AG04449 (cell line): ENCODE measurements around the gene FADS1.
A peak's percentile ranks its signal among the peaks of the same experiment; 100 is the strongest.

ENCODE experiments used
- CTCF ChIA-PET: fragments of 350-600 bp; formaldehyde crosslinking; extraction: SDS; loops from one replicate; lab custom pipeline; 2021; ENCODE audit warnings: antibody characterized with exemption; lab: Yijun Ruan, JAX
- POLR2A ChIA-PET: fragments of 400-600, 350-600 bp; formaldehyde crosslinking; extraction: SDS; loops from one replicate; lab custom pipeline; 2020; ENCODE audit warnings: antibody characterized with exemption, inconsistent platforms; lab: Yijun Ruan, JAX
- DNase-seq: peaks from one replicate; pipeline ENCODE4 v3.0.0-alpha.2; 2010; ENCODE audit warnings: low read depth, low spot score
- H3K4me3 ChIP-seq: 2 replicates; pipeline ENCODE4 v1.5.1; 2011; ENCODE audit warnings: low read depth, mild to moderate bottlenecking, control low read depth, low read length
- CTCF ChIP-seq: IDR thresholded peaks from one replicate; pipeline ENCODE4 v1.5.1; 2011; ENCODE audit warnings: mild to moderate bottlenecking, moderate library complexity, low read length, control low read depth, inconsistent platforms; ENCODE audit not compliant: insufficient read depth; ENCODE audit errors: missing control alignments

The FADS1 gene

DNA sequence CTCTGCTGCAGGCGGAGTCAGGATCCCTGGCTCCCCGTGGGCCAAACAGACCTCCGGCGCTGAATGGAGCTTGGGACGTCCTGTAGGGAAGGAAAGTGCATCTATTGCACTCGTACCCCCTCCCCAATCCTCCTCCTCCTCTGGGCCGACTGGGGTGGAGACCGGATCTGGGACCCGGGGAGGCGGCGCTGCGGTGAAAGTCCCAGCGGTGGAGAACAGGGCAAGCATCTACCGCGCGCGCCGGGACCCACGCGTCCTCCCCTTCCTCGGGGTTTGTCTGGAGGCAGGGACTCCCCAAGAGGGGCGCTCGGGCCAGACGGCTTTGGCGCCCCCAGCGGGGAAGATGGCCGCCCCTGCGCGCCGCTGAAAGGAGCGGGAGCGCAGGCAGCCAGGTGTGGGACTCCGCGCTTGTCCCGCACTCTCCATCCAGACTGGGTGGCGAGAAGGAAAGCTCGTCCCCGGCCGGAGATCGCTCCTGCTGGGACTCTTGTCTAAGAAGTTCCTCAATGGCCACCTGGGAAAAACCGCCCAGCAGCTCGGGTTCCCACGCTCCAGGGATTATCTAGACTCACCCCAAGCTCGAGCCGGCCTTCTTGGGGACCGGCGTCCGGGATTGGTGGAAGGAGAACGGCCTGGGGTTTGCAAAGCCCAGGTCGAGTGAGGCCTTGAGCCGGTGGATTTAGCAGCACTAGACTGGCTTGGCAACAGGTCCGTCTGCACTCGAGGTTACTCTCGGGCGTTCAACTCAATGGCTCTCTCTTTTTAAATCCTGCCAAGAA is 12.0 kb upstream of the FADS1 start:
- POLR2A ChIA-PET = interaction anchor here (1.2 to 2.1 kb wide), 3 partner anchors 10 to 32 kb away, joined by 3 to 14 read pairs (median 7); no protein-coding TSS in a partner anchor
- DNase-seq = no peak
- H3K4me3 ChIP-seq = peak overlapping the region; percentile 84
- CTCF ChIA-PET = interaction anchor here (0.7 to 6.0 kb wide), 19 partner anchors 9 to 279 kb away, joined by 3 to 58 read pairs (median 5); partner anchors contain the start of gene FADS1
- peak; percentile 72 for TF ChIP-seq CTCF

DNA sequence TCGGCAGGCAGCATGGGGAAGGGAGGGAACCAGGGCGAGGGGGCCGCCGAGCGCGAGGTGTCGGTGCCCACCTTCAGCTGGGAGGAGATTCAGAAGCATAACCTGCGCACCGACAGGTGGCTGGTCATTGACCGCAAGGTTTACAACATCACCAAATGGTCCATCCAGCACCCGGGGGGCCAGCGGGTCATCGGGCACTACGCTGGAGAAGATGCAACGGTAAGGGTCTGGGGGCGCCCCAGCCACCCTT is 11.5 kb upstream of the FADS1 start:
- peak overlapping the region; percentile 84 for H3K4me3 ChIP-seq
- DNase-seq = no peak
- POLR2A ChIA-PET = interaction anchor here (0.7 to 2.1 kb wide), 6 partner anchors 10 to 711 kb away, joined by 3 to 14 read pairs (median 3); partner anchors contain the start of gene BEST1
- no peak for TF ChIP-seq CTCF
- CTCF ChIA-PET = interaction anchor here (0.7 to 6.0 kb wide), 13 partner anchors 8 to 280 kb away, joined by 3 to 58 read pairs (median 5); partner anchors contain the start of gene FADS1

DNA sequence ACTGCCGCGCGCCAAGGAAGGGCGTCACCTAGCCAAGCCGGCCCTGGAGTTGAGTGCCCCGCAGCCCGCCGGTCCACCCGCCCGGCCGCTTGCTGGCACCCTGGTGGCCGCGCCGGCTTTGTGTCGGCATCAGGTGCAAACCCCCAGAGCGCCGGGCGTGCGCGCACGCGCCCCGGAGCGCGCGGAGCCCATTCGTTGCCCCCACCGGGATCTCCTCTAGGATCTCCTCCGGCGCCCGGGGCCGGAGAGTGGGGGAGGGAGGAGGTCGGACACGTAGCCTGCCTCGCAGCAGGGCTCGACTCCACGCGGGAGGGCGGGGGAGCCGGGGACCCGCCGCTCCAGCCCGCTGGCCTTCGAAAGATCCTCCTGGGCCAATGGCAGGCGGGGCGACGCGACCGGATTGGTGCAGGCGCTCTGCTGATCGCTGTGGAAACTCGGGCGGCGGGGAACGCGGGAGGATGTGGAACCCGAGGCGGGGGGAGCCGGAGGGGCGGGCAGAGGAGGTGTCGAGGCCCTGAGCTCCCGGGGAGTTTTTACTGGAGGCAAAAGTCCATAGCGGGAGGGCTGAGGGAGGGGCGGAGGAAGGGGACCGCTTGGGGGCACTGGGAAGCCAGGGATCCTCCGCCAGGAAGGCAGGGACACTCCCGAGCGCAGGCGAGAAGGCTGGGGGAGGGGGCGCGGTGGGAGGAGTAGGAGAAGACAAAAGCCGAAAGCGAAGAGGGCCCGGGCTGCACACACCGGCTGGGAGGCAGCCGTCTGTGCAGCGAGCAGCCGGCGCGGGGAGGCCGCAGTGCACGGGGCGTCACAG is 11.0 kb upstream of the FADS1 start, which contains the start of gene FADS2:
TSS of gene FADS2 (plus strand) at position 730 of the 808 bp plus-strand sequence. CDS start 91 bp downstream, outside the sequence.
- POLR2A ChIA-PET = interaction anchor here (0.6 to 2.1 kb wide), 8 partner anchors 9 to 712 kb away, joined by 3 to 14 read pairs (median 3); partner anchors contain the start of gene BEST1
- peak; percentile 23 for TF ChIP-seq CTCF

GRCh38 chr11:61826930-61827570 is 10.2 kb upstream of the FADS1 start:
- H3K4me3 ChIP-seq = peak overlapping the region; percentile 84
- no peak for TF ChIP-seq CTCF
- ChIA-PET CTCF (interaction anchor here (1.9 to 6.0 kb wide), 2 partner anchors 10 to 30 kb away, joined by 8 to 53 read pairs; partner anchors contain the start of gene FADS1), POLR2A (no interaction called here)
- no peak for DNase-seq

More for the DNA sequence above, 11.0 kb upstream of the FADS1 start, which contains the start of gene FADS2:
- DNase-seq = peak; percentile 62
- peak within 1 kb of the TSS; percentile 84 for H3K4me3 ChIP-seq
- CTCF ChIA-PET = interaction anchor here (0.7 to 6.0 kb wide), 9 partner anchors 10 to 280 kb away, joined by 3 to 58 read pairs (median 7); partner anchors contain the start of gene FADS1

DNA sequence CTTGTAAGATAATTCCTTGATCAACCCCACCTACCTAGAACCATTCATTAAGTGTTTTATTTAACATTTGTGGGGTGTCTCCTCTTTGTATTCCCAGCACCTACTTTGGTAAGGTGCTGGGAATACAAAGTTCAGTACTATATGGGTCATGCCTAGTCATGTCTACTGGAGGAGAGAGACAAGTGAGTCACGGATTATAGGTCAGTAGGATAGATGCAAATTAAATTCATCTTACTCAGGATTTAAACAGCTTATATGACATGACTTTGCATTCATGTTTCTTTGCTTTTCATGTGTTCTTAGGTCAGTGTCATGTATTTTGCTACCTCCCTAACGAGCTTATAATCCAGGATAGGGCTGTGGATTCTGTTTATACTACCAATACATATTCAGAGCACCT is 3.4 kb upstream of the FADS1 start:
- ChIA-PET CTCF (interaction anchor here (1.0 to 2.3 kb wide), 5 partner anchors 9 to 288 kb away, joined by 3 to 10 read pairs (median 6); no protein-coding TSS in a partner anchor), POLR2A (no interaction called here)
- DNase-seq = no peak
- no peak for TF ChIP-seq CTCF
- H3K4me3 ChIP-seq = no peak overlapping the region
